ENCODE measurements around the gene TNFSF10.
"Not testable (repeated sequence)": the region's sequence is repeated elsewhere in the genome, so short reads cannot be mapped to it uniquely, and the experiment has no call there.

TNFSF10 gene

GRCh38 chr3:172490198-172490669, 33.0 kb downstream of the TNFSF10 start:
- H3K9me2 ChIP-seq (replicated peaks; ENCODE audit: insufficient read depth, low read length); H3F3A ChIP-seq (ENCODE audit: insufficient read depth); H4K20me1 ChIP-seq (ENCODE audit: low read depth, low read length); H3K79me2 ChIP-seq (ENCODE audit: insufficient read depth, low read length); H3K27me3 ChIP-seq (ENCODE audit: low read length); H3K36me3 ChIP-seq (ENCODE audit: low read length); H3K27ac ChIP-seq (ENCODE audit: low read depth, low read length); H2AFZ ChIP-seq (ENCODE audit: low read depth, low read length, severe bottlenecking); H3K9ac ChIP-seq (ENCODE audit: low read length); H3K9me3 ChIP-seq (ENCODE audit: insufficient read depth, low read length); H3K4me2 ChIP-seq (ENCODE audit: low read depth, low read length, poor library complexity, severe bottlenecking); H3K4me3 ChIP-seq (ENCODE audit: insufficient read depth, low read length, poor library complexity, severe bottlenecking): not testable (repeated sequence)
- TF ChIP-seq CTCF (IDR thresholded peaks at IDR 0.05; ENCODE audit: insufficient read depth, low read length, poor library complexity, severe bottlenecking) = peak; percentile 44

GRCh38 chr3:172478116-172478515, 45.1 kb downstream of the TNFSF10 start:
- H3K4me2 ChIP-seq (ENCODE audit: low read depth, low read length, poor library complexity, severe bottlenecking) = no peak overlapping the region
- H2AFZ ChIP-seq (ENCODE audit: low read depth, low read length, severe bottlenecking) = no peak overlapping the region
- H3K9me3 ChIP-seq (ENCODE audit: insufficient read depth, low read length) = no peaks in the 10 kb centered on the region
- no peaks in the 10 kb centered on the region for H3K27me3 ChIP-seq (ENCODE audit: low read length)
- no peaks in the 10 kb centered on the region for H3F3A ChIP-seq (ENCODE audit: insufficient read depth)
- no peaks in the 10 kb centered on the region for H4K20me1 ChIP-seq (ENCODE audit: low read depth, low read length)
- H3K36me3 ChIP-seq (ENCODE audit: low read length) = no peaks in the 10 kb centered on the region
- H3K4me3 ChIP-seq (ENCODE audit: insufficient read depth, low read length, poor library complexity, severe bottlenecking) = no peak overlapping the region
- H3K9ac ChIP-seq (ENCODE audit: low read length) = no peak overlapping the region
- TF ChIP-seq EZH2phosphoT487 (conservative IDR thresholded peaks at IDR 0.05; ENCODE audit: low read length) (no peak), CTCF (IDR thresholded peaks at IDR 0.05; ENCODE audit: insufficient read depth, low read length, poor library complexity, severe bottlenecking) (no peak)
- no peaks in the 10 kb centered on the region for H3K9me2 ChIP-seq (replicated peaks; ENCODE audit: insufficient read depth, low read length)
- no peak overlapping the region for H3K27ac ChIP-seq (ENCODE audit: low read depth, low read length)
- H3K79me2 ChIP-seq (ENCODE audit: insufficient read depth, low read length) = no peaks in the 10 kb centered on the region

GRCh38 chr3:172476347-172476746, 46.9 kb downstream of the TNFSF10 start:
- no peaks in the 10 kb centered on the region for H3K9me2 ChIP-seq (replicated peaks; ENCODE audit: insufficient read depth, low read length)
- H3F3A ChIP-seq (ENCODE audit: insufficient read depth) = no peaks in the 10 kb centered on the region
- no peaks in the 10 kb centered on the region for H4K20me1 ChIP-seq (ENCODE audit: low read depth, low read length)
- H3K27ac ChIP-seq (ENCODE audit: low read depth, low read length) = no peak overlapping the region
- peak overlapping the region; percentile 58 for H3K4me2 ChIP-seq (ENCODE audit: low read depth, low read length, poor library complexity, severe bottlenecking)
- peak overlapping the region; percentile 84 for H2AFZ ChIP-seq (ENCODE audit: low read depth, low read length, severe bottlenecking)
- no peak overlapping the region for H3K4me3 ChIP-seq (ENCODE audit: insufficient read depth, low read length, poor library complexity, severe bottlenecking)
- no peak overlapping the region for H3K9ac ChIP-seq (ENCODE audit: low read length)
- no peaks in the 10 kb centered on the region for H3K27me3 ChIP-seq (ENCODE audit: low read length)
- H3K79me2 ChIP-seq (ENCODE audit: insufficient read depth, low read length) = no peaks in the 10 kb centered on the region
- TF ChIP-seq CTCF (IDR thresholded peaks at IDR 0.05; ENCODE audit: insufficient read depth, low read length, poor library complexity, severe bottlenecking) (no peak), EZH2phosphoT487 (conservative IDR thresholded peaks at IDR 0.05; ENCODE audit: low read length) (no peak)
- no peaks in the 10 kb centered on the region for H3K9me3 ChIP-seq (ENCODE audit: insufficient read depth, low read length)
- no peaks in the 10 kb centered on the region for H3K36me3 ChIP-seq (ENCODE audit: low read length)

All from SU-DHL-6 (cell line).